HUES6 (cell line): Measurements from ENCODE around the gene FOXF1.

ENCODE experiments used
- H3K27ac ChIP-seq: 2 replicates; pipeline ENCODE4 v1.7.0; 2013; ENCODE audit warnings: low read depth, mild to moderate bottlenecking, low read length, inconsistent platforms
- H3K27me3 ChIP-seq: 2 replicates; pipeline ENCODE4 v1.6.1; 2013; ENCODE audit warnings: low read length; ENCODE audit not compliant: control insufficient read depth, insufficient read depth
- H3K36me3 ChIP-seq: 2 replicates; pipeline ENCODE4 v1.6.1; 2013; ENCODE audit warnings: low read length; ENCODE audit not compliant: control insufficient read depth, insufficient read depth
- H3K4me1 ChIP-seq: 2 replicates; pipeline ENCODE4 v1.6.1; 2013; ENCODE audit warnings: low read length; ENCODE audit not compliant: control insufficient read depth, insufficient read depth
- H3K4me3 ChIP-seq: 2 replicates; pipeline ENCODE4 v1.5.1; 2013; ENCODE audit warnings: low read depth, low read length
- H3K9ac ChIP-seq: one replicate; pipeline ENCODE4 v1.6.1; 2013; ENCODE audit warnings: mild to moderate bottlenecking, low read length
- H3K9me3 ChIP-seq: 2 replicates; pipeline ENCODE4 v1.6.1; 2013; ENCODE audit warnings: low read depth, low read length; ENCODE audit not compliant: control insufficient read depth, insufficient read depth

The FOXF1 gene

DNA sequence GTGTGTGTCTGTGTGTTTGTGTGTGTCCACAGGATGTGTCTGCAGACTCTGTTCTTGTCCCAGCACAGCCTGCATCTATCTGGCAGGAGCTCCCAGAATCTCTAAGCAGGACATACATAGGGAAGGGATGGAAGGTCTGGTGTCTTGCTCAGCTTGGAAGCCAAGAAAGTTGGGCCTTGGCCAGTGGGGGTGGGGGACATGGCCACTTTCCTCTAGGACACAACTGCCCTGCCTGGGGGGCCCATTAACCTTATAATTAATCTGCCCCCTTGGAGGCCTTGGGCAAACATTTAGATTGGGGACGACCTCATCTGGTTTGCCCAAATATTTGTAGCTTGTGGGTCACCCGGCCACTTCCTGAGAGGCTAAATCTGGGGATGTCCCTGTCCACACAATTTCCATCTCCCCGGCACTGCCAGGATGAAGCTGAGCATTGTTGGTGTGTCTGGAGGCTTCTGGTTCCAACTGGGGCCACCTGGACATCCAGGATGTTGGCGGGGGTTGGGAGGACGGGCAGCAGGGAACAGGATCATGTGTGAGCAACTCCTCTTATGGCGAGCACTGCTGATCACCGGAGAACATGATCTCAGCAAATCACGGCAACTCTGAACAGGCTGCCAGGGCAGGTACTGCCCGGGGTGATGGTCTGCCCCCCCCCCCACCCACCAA is 17.2 kb upstream of the FOXF1 start:
- H3K9me3 ChIP-seq, result no peaks in the 10 kb centered on the region
- no peak overlapping the region for H3K9ac ChIP-seq
- peaks cover 99% of the 10 kb centered on the region for H3K27me3 ChIP-seq
- peaks cover 27% of the 10 kb centered on the region; the same call in 1 of the 2 replicates for H3K4me1 ChIP-seq
- no peak overlapping the region for H3K4me3 ChIP-seq
- no peaks in the 10 kb centered on the region for H3K36me3 ChIP-seq
- no peak overlapping the region for H3K27ac ChIP-seq

DNA sequence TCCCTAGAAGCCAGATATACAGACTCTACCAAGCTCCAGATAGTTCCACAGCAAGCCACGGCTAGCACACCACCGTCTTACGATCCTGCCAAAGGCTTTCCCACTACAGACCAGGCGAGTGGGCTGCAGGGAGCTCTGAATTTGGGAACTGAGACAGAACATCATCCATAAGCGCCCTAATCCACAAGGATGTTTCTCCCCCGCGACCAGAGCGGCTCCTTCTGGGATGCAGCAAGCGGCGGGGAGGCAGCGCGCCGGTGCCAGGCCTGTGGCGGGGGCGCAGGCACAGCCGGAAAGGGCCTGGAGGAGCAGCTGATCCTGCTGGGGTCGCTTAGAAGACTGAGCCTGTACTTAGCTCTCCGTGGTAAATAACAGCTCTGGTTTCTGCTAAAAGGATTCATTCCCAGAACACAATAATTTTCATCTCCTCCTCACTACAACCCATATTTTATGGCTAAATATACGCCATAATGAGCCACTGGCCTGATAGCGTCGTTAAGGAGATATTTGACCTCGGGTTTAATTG is 16.2 kb upstream of the FOXF1 start:
- Histone ChIP-seq H3K27me3 (peaks cover 99% of the 10 kb centered on the region), H3K9ac (no peak overlapping the region), H3K27ac (no peak overlapping the region), H3K4me3 (peak overlapping the region; percentile 21; the same call in 1 of the 2 replicates), H3K9me3 (no peaks in the 10 kb centered on the region), H3K36me3 (no peaks in the 10 kb centered on the region), H3K4me1 (peaks cover 30% of the 10 kb centered on the region)

DNA sequence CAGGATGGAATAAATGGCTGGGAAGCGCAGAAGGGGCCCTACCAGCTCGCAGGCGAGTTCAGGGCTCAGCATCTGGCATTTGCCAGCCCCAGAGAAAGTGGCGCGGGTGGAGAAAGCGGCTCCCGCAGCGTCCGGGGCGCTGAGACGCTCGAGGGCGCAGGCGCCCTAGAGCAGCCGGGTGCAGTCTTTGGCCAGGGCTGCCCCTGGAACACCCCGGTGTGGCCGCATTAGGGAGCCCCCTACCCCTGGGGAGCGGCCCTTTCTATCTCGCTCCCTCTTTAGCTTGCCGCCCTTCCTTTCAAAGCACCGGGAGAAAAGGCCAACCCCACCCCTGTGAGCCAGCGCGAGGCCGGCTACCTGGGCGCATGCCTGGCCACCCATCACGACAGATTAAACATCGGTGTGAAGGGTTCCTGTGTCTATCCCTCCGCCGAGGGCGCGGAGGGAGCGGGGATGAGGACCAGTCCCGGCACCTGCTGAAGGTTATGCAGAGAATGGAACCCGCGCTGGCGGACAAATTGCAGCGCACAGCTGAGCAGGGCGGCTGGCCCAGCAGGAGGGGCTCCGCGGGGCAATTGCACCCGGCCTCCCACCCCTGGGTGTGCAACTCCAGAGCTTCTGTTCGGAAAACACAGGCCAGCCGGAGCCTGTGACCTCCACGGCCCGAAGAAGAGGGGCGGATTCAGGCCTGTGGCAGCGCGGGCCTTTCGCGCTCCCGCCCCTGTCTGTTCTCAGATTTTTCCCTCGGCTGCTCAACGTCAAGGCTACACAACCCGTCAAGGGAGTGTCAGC is 15.6 kb upstream of the FOXF1 start:
- no peaks in the 10 kb centered on the region for H3K36me3 ChIP-seq
- peak overlapping the region; percentile 21; the same call in 1 of the 2 replicates for H3K4me3 ChIP-seq
- no peak overlapping the region for H3K27ac ChIP-seq
- no peak overlapping the region for H3K9ac ChIP-seq
- peaks cover 99% of the 10 kb centered on the region for H3K27me3 ChIP-seq
- H3K9me3 ChIP-seq, result no peaks in the 10 kb centered on the region
- peaks cover 33% of the 10 kb centered on the region for H3K4me1 ChIP-seq

DNA sequence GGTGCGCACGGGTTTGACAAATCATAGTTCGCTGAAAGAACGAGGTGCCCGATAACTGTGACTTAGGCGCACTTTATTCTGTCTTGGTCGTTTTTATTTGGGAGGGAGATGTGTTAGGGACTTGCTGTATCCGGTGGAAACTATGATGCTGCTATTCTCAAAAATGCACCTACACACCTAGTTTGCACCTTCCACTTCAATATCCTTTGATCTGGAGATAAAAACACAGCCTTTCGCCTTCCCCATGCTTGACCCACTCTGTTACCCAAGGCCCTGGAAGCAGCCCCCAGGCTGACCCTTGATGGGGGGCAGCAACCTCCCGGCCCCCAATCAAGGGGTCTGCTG is 15.0 kb upstream of the FOXF1 start:
- peaks cover 36% of the 10 kb centered on the region for H3K4me1 ChIP-seq

DNA sequence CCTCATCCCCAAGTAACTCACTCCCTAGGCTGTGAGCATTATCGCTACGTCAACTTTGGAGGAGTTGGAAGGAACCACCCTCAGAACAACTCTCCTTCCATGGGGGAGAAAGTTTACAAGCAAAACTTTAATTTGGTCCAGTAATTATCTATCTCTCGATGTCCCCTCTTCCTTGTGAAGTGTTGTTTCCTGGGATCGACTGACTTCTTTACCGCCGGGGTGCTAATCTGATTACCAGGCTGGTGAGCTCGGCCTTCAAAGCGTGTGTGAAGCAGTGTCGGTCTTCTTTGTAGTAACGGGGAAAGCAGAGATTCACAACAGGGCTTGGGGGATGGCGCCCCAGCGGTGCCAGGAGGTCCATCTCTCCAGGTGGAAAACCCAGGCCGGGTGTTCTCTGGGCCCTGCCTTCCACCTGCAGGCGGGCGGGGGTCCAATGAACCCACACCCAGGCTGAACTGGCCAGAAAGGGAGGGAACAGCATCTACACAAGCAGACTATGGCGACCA is 14.5 kb upstream of the FOXF1 start:
- H3K27me3 ChIP-seq, result peaks cover 99% of the 10 kb centered on the region
- no peaks in the 10 kb centered on the region for H3K36me3 ChIP-seq
- no peak overlapping the region for H3K27ac ChIP-seq
- H3K9ac ChIP-seq, result no peak overlapping the region
- peaks cover 37% of the 10 kb centered on the region for H3K4me1 ChIP-seq
- H3K9me3 ChIP-seq, result no peaks in the 10 kb centered on the region
- no peak overlapping the region; the same call in 1 of the 2 replicates for H3K4me3 ChIP-seq

More for the DNA sequence above, 15.0 kb upstream of the FOXF1 start:
- Histone ChIP-seq H3K9ac (no peak overlapping the region), H3K27me3 (peaks cover 99% of the 10 kb centered on the region), H3K4me3 (no peak overlapping the region; the same call in 1 of the 2 replicates), H3K36me3 (no peaks in the 10 kb centered on the region), H3K9me3 (no peaks in the 10 kb centered on the region), H3K27ac (no peak overlapping the region)

DNA sequence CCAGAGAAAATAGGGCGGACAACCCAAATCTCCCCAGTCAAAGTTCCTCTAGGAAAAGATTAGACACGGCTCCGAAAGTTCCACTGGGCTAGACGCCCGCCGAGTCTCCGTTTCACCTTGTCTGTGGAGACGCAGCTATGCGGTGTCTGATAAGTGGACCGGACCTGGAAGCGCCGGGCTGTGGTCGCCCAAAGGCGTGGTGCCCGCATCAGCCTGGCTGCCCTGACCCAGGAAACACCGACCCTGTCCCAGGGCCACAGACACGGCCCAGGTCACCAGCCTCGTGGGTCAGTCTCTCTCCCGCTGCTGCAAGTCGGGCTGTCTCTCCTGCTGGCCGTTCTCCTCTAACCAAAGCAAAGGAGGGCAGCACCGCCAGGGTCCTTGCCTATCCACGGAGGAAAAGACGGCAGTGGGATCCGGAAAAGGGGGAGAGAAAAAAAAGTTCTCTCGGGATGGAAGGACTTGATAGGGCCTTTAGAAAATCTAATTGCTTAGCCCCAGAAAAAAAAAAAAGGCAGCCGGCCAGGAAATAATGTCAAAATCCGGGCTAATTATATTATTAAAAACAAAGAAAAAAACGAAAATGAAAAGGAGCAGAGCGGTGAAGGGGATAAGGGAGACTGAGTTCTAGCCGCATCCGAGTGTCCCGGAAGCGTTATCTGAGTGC is 13.9 kb upstream of the FOXF1 start:
- Histone ChIP-seq H3K9ac (no peak overlapping the region), H3K9me3 (no peaks in the 10 kb centered on the region), H3K27ac (no peak overlapping the region), H3K36me3 (no peaks in the 10 kb centered on the region), H3K4me1 (peaks cover 37% of the 10 kb centered on the region), H3K4me3 (peak overlapping the region; percentile 30; the same call in 1 of the 2 replicates), H3K27me3 (peaks cover 99% of the 10 kb centered on the region)

GRCh38 chr16:86496929-86497461 is 13.3 kb upstream of the FOXF1 start:
- H3K9ac ChIP-seq, result no peak overlapping the region
- H3K27me3 ChIP-seq, result peaks cover 99% of the 10 kb centered on the region
- no peak overlapping the region for H3K27ac ChIP-seq
- no peaks in the 10 kb centered on the region for H3K36me3 ChIP-seq
- H3K4me1 ChIP-seq, result peaks cover 37% of the 10 kb centered on the region
- H3K9me3 ChIP-seq, result no peaks in the 10 kb centered on the region
- peak overlapping the region; percentile 30 for H3K4me3 ChIP-seq

GRCh38 chr16:86497551-86498021 is 12.7 kb upstream of the FOXF1 start:
- Histone ChIP-seq H3K27me3 (peaks cover 99% of the 10 kb centered on the region), H3K9ac (no peak overlapping the region)

GRCh38 chr16:86498155-86498670 is 12.1 kb upstream of the FOXF1 start:
- H3K4me3 ChIP-seq, result peak overlapping the region; percentile 16; the same call in 1 of the 2 replicates
- H3K9me3 ChIP-seq, result no peaks in the 10 kb centered on the region
- H3K9ac ChIP-seq, result no peak overlapping the region
- no peaks in the 10 kb centered on the region for H3K36me3 ChIP-seq
- peaks cover 37% of the 10 kb centered on the region for H3K4me1 ChIP-seq
- no peak overlapping the region for H3K27ac ChIP-seq
- H3K27me3 ChIP-seq, result peaks cover 99% of the 10 kb centered on the region

More at GRCh38 chr16:86497551-86498021, 12.7 kb upstream of the FOXF1 start:
- H3K4me1 ChIP-seq, result peaks cover 37% of the 10 kb centered on the region
- H3K9me3 ChIP-seq, result no peaks in the 10 kb centered on the region
- H3K4me3 ChIP-seq, result no peak overlapping the region
- no peaks in the 10 kb centered on the region for H3K36me3 ChIP-seq
- H3K27ac ChIP-seq, result no peak overlapping the region

DNA sequence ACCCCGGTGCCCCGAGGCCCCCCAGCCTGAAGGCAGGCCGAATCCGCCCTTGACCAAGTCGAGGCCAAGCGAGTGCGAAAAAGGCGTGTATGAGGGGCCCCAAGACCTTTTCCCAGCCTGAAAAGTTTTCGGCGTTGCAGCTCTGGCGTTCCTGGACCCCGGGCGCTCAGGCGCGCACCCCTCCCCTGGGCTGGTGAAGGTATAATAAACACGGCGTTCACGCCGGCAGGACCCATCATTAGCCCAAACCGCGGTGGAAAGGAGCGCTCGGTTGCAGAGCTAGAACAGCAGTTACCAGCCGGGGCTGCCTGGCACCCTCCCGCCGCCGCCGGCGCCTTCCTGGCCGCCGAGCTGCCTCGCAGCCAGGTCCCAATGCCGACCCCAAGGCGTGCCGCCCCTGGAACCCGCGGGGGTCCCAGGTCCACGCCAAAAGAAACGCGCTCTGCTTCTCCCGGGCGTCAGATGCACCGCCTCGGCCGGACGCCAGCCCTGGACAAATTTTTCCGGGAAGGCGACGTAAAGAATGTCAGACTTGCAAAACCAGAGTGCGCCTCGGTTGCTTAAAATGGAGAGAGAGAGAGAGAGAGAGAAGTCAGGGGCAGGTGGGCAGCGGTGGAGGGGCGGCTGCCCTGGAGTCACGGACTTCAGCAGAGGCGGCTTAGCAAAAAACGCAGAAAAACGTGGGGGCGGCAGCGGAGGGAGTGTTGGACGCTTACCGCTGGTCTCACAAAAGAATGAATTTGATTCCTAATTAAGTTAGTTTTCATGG is 11.5 kb upstream of the FOXF1 start:
- H3K9me3 ChIP-seq, result no peaks in the 10 kb centered on the region
- H3K9ac ChIP-seq, result no peak overlapping the region
- H3K27me3 ChIP-seq, result peaks cover 99% of the 10 kb centered on the region
- no peak overlapping the region for H3K27ac ChIP-seq
- H3K4me3 ChIP-seq, result peak overlapping the region; percentile 16; the same call in 1 of the 2 replicates
- no peaks in the 10 kb centered on the region for H3K36me3 ChIP-seq
- peaks cover 37% of the 10 kb centered on the region for H3K4me1 ChIP-seq
